WTC11 (cell line): ENCODE measurements around the gene SBF1. TPM values are rescaled to one million over a fixed set of nuclear protein-coding genes. Genes with fewer than 3 reads are reported as not detected.

Experiments
- ATAC-seq: fragments of 200-7000 bp; cut with Tn5 transposase; 2 replicates; pipeline ENCODE4 v1.10.0; 2021; ENCODE audit warnings: mild to moderate bottlenecking, moderate library complexity
- CTCF ChIA-PET: fragments of 300-600 bp; sonication (Branson Sonifier 250); formaldehyde crosslinking; loops from one replicate; lab custom pipeline; 2021; ENCODE audit warnings: antibody characterized with exemption; lab: Charles Lee
- POLR2A ChIA-PET: fragments of 350-600 bp; sonication (Branson Sonifier 250); formaldehyde crosslinking; loops from one replicate; lab custom pipeline; 2021; ENCODE audit warnings: antibody characterized with exemption; lab: Charles Lee
- DNase-seq: peaks from one replicate; pipeline ENCODE4 v3.0.0; 2021; ENCODE audit warnings: low spot score
- H3K27ac Mint-ChIP-seq: 2 replicates; pipeline ENCODE4 v1.8.0; 2021; ENCODE audit warnings: mixed read lengths
- H3K27me3 Mint-ChIP-seq: 2 replicates; pipeline ENCODE4 v1.8.0; 2021; ENCODE audit warnings: low read depth, mild to moderate bottlenecking, moderate library complexity, mixed read lengths
- H3K36me3 Mint-ChIP-seq: 2 replicates; pipeline ENCODE4 v1.8.0; 2021; ENCODE audit warnings: mixed read lengths
- H3K4me1 Mint-ChIP-seq: 2 replicates; pipeline ENCODE4 v1.8.0; 2022; ENCODE audit warnings: mixed read lengths
- H3K4me3 Mint-ChIP-seq: 2 replicates; pipeline ENCODE4 v1.8.0; 2021; ENCODE audit warnings: mild to moderate bottlenecking, moderate library complexity, mixed read lengths
- H3K9me3 Mint-ChIP-seq: 2 replicates; pipeline ENCODE4 v1.8.0; 2021; ENCODE audit warnings: mixed read lengths
- ETV6 ChIP-seq: sonication (generic); formaldehyde crosslinking; IDR thresholded peaks from 2 replicates; pipeline ENCODE4 v1.8.1; 2022; ENCODE audit warnings: mild to moderate bottlenecking, missing genetic modification reagents
- FOXK1 ChIP-seq: sonication (generic); formaldehyde crosslinking; IDR thresholded peaks from 2 replicates; pipeline ENCODE4 v1.8.0; 2022; ENCODE audit warnings: mild to moderate bottlenecking, moderate library complexity, missing genetic modification reagents
- FOXP1 ChIP-seq: sonication (generic); formaldehyde crosslinking; IDR thresholded peaks from 2 replicates; pipeline ENCODE4 v1.8.0; 2022; ENCODE audit warnings: missing genetic modification reagents, mild to moderate bottlenecking, moderate library complexity, borderline replicate concordance
- GRHL2 ChIP-seq: fragments of 250-450 bp; sonication (Bioruptor Pico); IDR thresholded peaks from 2 replicates; pipeline ENCODE4 v1.8.0; 2022; ENCODE audit warnings: mild to moderate bottlenecking, moderate library complexity; ENCODE audit not compliant: insufficient replicate concordance, severe bottlenecking
- GTF2I ChIP-seq: fragments of 250-450 bp; sonication (Bioruptor Pico); conservative IDR thresholded peaks from 2 replicates; pipeline ENCODE4 v1.4.0; 2021; ENCODE audit warnings: mild to moderate bottlenecking
- MYBL2 ChIP-seq: sonication (generic); formaldehyde crosslinking; IDR thresholded peaks from 2 replicates; pipeline ENCODE4 v1.8.1; 2023; ENCODE audit warnings: mild to moderate bottlenecking, moderate library complexity, missing genetic modification reagents
- ZNF138 ChIP-seq: sonication (generic); formaldehyde crosslinking; conservative IDR thresholded peaks from 2 replicates; pipeline ENCODE4 v1.8.1; 2022; ENCODE audit warnings: mild to moderate bottlenecking, moderate library complexity, missing genetic modification reagents
- ZNF317 ChIP-seq: sonication (generic); formaldehyde crosslinking; IDR thresholded peaks from 2 replicates; pipeline ENCODE4 v1.8.1; 2023; ENCODE audit warnings: low read depth, mild to moderate bottlenecking, moderate library complexity, missing genetic modification reagents, borderline replicate concordance
- ZNF396 ChIP-seq: fragments of 250-450 bp; sonication (Bioruptor Pico); IDR thresholded peaks from 2 replicates; pipeline ENCODE4 v1.8.0; 2021; ENCODE audit warnings: mild to moderate bottlenecking, moderate library complexity, borderline replicate concordance
- ZNF423 ChIP-seq: fragments of 250-450 bp; sonication (Bioruptor Pico); IDR thresholded peaks from 2 replicates; pipeline ENCODE4 v2.1.2; 2022; ENCODE audit warnings: mild to moderate bottlenecking, moderate library complexity
- total RNA-seq: library from RNA; stranded (reverse); gene quantifications from 3 replicates; pipeline ENCODE4 v1.2.3, GENCODE V29; 2021
- TF ChIP-seq, protein P1 (sequence below): sonication (generic); formaldehyde crosslinking; IDR thresholded peaks from 2 replicates; pipeline ENCODE4 v1.8.1; 2023; ENCODE audit warnings: mild to moderate bottlenecking, missing genetic modification reagents, borderline replicate concordance
- TF ChIP-seq, protein P2 (sequence below): sonication (generic); formaldehyde crosslinking; IDR thresholded peaks from 2 replicates; pipeline ENCODE4 v1.8.1; 2022; ENCODE audit warnings: low read depth, missing genetic modification reagents, borderline replicate concordance
- TF ChIP-seq, protein P3 (sequence below): sonication (generic); formaldehyde crosslinking; IDR thresholded peaks from 2 replicates; pipeline ENCODE4 v1.8.1; 2022; ENCODE audit warnings: mild to moderate bottlenecking, missing genetic modification reagents, moderate library complexity, borderline replicate concordance
- TF ChIP-seq, protein P4 (sequence below): fragments of 250-450 bp; sonication (Bioruptor Pico); IDR thresholded peaks from 2 replicates; pipeline ENCODE4 v1.9.0; 2021; ENCODE audit warnings: mild to moderate bottlenecking, borderline replicate concordance
- TF ChIP-seq, protein P5 (sequence below): sonication (generic); formaldehyde crosslinking; IDR thresholded peaks from 2 replicates; pipeline ENCODE4 v1.8.0; 2023; ENCODE audit warnings: mild to moderate bottlenecking, missing genetic modification reagents
- TF ChIP-seq, protein P6 (sequence below): sonication (generic); formaldehyde crosslinking; IDR thresholded peaks from 2 replicates; pipeline ENCODE4 v1.8.0; 2022; ENCODE audit warnings: mild to moderate bottlenecking, missing genetic modification reagents

The SBF1 gene
- total RNA-seq, 1 experiment from 2014 or later: 108 TPM

DNA sequence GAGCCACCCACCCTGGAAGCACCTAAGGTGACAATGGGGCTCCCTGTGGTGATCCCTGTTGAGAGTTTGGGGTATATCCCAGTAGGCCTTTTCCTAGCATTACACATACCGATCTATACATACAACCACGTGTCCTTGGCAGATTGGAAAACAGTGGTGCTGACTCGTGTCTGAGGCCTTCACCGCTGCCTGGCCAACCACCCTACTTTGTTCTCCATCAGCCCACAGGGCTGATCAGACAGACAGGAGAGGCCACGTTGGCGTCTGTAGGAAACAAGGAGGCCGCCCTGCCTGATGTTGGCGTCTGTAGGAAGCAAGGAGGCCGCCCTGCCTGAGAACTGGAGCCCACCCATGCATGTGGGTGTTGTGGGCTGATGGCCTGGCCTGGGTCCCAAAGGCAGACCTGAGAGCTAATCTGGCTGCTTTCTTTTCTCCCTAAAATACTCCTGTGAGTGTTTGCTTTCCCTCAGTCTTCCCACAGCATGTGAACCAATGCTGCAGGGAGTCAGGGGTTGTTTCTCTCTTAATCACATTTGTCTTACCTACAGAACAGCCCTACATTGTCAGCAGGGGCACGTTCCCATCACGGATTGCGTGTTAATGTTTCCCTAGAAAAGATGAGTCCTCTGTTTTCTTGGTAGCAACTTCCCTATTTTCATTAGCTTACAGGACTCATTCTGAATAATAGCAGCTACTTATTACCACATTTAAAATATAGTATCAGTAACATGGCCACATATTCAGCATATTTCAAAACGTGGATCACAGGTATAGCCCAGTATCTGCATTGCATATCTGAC is 57.2 kb downstream of the SBF1 start (continued):
- TF ChIP-seq, protein P1, sequence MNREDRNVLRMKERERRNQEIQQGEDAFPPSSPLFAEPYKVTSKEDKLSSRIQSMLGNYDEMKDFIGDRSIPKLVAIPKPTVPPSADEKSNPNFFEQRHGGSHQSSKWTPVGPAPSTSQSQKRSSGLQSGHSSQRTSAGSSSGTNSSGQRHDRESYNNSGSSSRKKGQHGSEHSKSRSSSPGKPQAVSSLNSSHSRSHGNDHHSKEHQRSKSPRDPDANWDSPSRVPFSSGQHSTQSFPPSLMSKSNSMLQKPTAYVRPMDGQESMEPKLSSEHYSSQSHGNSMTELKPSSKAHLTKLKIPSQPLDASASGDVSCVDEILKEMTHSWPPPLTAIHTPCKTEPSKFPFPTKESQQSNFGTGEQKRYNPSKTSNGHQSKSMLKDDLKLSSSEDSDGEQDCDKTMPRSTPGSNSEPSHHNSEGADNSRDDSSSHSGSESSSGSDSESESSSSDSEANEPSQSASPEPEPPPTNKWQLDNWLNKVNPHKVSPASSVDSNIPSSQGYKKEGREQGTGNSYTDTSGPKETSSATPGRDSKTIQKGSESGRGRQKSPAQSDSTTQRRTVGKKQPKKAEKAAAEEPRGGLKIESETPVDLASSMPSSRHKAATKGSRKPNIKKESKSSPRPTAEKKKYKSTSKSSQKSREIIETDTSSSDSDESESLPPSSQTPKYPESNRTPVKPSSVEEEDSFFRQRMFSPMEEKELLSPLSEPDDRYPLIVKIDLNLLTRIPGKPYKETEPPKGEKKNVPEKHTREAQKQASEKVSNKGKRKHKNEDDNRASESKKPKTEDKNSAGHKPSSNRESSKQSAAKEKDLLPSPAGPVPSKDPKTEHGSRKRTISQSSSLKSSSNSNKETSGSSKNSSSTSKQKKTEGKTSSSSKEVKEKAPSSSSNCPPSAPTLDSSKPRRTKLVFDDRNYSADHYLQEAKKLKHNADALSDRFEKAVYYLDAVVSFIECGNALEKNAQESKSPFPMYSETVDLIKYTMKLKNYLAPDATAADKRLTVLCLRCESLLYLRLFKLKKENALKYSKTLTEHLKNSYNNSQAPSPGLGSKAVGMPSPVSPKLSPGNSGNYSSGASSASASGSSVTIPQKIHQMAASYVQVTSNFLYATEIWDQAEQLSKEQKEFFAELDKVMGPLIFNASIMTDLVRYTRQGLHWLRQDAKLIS (CRISPR knock-in tag): no peak
- TF ChIP-seq, all 79 proteins: peak for 0

DNA sequence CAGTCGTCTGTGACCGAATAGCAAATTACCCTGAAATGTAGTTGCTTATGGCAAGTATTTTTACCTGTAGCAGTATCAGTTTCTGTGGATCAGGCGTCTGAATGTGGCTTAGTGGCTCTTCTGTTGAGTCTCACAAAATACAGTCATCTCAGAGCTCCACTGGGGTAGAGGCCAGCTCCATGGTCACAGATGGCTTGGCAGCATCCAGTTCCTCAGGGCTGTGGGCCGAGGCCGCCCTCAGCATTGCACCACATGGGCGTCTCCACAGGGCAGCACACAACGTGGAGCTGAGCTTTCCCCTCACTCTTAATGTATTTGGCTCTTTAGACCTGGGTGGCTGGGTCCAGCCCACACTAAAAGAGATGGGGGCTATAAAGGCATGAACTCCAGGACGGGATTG is 57.8 kb downstream of the SBF1 start:
- Mint-ChIP-seq H3K4me3 (no peak overlapping the region), H3K27ac (no peak overlapping the region), H3K36me3 (peaks cover 32% of the 10 kb centered on the region), H3K9me3 (no peaks in the 10 kb centered on the region), H3K27me3 (no peaks in the 10 kb centered on the region), H3K4me1 (no peaks in the 10 kb centered on the region)
- CTCF ChIA-PET: no interaction called here
- ATAC-seq (no peak), DNase-seq (no peak)
- POLR2A ChIA-PET: no interaction called here
- TF ChIP-seq, protein P2, sequence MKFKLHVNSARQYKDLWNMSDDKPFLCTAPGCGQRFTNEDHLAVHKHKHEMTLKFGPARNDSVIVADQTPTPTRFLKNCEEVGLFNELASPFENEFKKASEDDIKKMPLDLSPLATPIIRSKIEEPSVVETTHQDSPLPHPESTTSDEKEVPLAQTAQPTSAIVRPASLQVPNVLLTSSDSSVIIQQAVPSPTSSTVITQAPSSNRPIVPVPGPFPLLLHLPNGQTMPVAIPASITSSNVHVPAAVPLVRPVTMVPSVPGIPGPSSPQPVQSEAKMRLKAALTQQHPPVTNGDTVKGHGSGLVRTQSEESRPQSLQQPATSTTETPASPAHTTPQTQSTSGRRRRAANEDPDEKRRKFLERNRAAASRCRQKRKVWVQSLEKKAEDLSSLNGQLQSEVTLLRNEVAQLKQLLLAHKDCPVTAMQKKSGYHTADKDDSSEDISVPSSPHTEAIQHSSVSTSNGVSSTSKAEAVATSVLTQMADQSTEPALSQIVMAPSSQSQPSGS (CRISPR knock-in tag): no peak
- TF ChIP-seq MYBL2 (CRISPR knock-in tag) (no peak), ETV6 (no peak), FOXP1 (no peak), FOXK1 (CRISPR knock-in tag) (no peak), GRHL2 (CRISPR knock-in tag) (no peak), ZNF317 (CRISPR knock-in tag) (no peak)
- TF ChIP-seq, protein P3, sequence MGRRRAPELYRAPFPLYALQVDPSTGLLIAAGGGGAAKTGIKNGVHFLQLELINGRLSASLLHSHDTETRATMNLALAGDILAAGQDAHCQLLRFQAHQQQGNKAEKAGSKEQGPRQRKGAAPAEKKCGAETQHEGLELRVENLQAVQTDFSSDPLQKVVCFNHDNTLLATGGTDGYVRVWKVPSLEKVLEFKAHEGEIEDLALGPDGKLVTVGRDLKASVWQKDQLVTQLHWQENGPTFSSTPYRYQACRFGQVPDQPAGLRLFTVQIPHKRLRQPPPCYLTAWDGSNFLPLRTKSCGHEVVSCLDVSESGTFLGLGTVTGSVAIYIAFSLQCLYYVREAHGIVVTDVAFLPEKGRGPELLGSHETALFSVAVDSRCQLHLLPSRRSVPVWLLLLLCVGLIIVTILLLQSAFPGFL (CRISPR knock-in tag): no peak
- TF ChIP-seq, protein P4, sequence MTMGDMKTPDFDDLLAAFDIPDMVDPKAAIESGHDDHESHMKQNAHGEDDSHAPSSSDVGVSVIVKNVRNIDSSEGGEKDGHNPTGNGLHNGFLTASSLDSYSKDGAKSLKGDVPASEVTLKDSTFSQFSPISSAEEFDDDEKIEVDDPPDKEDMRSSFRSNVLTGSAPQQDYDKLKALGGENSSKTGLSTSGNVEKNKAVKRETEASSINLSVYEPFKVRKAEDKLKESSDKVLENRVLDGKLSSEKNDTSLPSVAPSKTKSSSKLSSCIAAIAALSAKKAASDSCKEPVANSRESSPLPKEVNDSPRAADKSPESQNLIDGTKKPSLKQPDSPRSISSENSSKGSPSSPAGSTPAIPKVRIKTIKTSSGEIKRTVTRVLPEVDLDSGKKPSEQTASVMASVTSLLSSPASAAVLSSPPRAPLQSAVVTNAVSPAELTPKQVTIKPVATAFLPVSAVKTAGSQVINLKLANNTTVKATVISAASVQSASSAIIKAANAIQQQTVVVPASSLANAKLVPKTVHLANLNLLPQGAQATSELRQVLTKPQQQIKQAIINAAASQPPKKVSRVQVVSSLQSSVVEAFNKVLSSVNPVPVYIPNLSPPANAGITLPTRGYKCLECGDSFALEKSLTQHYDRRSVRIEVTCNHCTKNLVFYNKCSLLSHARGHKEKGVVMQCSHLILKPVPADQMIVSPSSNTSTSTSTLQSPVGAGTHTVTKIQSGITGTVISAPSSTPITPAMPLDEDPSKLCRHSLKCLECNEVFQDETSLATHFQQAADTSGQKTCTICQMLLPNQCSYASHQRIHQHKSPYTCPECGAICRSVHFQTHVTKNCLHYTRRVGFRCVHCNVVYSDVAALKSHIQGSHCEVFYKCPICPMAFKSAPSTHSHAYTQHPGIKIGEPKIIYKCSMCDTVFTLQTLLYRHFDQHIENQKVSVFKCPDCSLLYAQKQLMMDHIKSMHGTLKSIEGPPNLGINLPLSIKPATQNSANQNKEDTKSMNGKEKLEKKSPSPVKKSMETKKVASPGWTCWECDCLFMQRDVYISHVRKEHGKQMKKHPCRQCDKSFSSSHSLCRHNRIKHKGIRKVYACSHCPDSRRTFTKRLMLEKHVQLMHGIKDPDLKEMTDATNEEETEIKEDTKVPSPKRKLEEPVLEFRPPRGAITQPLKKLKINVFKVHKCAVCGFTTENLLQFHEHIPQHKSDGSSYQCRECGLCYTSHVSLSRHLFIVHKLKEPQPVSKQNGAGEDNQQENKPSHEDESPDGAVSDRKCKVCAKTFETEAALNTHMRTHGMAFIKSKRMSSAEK (CRISPR knock-in tag): no peak

DNA sequence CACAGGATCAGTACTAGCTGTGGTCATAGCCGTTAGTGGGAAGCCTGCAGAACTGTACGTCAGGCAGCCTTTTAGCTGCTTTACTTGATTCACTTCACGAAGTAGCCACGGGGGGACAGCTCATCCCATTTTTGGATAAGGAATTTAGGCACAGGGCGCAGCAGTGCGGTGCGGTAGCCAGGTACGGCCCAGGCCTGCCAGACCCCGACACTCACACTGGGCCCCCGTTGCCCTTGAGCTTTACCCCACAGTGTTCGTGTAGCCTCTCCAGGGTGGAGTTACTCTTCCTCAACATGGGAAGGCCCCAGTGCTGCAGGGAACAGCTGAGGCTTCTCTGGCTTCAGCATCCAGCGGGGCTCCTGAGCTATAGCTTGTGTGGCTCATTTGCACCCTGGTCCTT is 59.4 kb downstream of the SBF1 start:
- Mint-ChIP-seq H3K27me3 (no peaks in the 10 kb centered on the region), H3K4me3 (no peak overlapping the region), H3K36me3 (peaks cover 32% of the 10 kb centered on the region), H3K9me3 (no peaks in the 10 kb centered on the region), H3K27ac (no peak overlapping the region), H3K4me1 (no peaks in the 10 kb centered on the region)
- ChIA-PET CTCF (interaction anchor here (1.4 kb wide), 1 partner anchor 16 kb away, joined by 3 read pairs; no protein-coding TSS in a partner anchor), POLR2A (no interaction called here)
- no peak for ATAC-seq
- no peak for DNase-seq
- TF ChIP-seq GTF2I (no peak), GRHL2 (CRISPR knock-in tag) (no peak), ZNF396 (no peak), ZNF138 (CRISPR knock-in tag) (no peak), ZNF423 (CRISPR knock-in tag) (no peak)
- TF ChIP-seq, protein P3 (CRISPR knock-in tag): no peak
- TF ChIP-seq, protein P5, sequence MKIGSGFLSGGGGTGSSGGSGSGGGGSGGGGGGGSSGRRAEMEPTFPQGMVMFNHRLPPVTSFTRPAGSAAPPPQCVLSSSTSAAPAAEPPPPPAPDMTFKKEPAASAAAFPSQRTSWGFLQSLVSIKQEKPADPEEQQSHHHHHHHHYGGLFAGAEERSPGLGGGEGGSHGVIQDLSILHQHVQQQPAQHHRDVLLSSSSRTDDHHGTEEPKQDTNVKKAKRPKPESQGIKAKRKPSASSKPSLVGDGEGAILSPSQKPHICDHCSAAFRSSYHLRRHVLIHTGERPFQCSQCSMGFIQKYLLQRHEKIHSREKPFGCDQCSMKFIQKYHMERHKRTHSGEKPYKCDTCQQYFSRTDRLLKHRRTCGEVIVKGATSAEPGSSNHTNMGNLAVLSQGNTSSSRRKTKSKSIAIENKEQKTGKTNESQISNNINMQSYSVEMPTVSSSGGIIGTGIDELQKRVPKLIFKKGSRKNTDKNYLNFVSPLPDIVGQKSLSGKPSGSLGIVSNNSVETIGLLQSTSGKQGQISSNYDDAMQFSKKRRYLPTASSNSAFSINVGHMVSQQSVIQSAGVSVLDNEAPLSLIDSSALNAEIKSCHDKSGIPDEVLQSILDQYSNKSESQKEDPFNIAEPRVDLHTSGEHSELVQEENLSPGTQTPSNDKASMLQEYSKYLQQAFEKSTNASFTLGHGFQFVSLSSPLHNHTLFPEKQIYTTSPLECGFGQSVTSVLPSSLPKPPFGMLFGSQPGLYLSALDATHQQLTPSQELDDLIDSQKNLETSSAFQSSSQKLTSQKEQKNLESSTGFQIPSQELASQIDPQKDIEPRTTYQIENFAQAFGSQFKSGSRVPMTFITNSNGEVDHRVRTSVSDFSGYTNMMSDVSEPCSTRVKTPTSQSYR: no peak
- TF ChIP-seq, protein P6, sequence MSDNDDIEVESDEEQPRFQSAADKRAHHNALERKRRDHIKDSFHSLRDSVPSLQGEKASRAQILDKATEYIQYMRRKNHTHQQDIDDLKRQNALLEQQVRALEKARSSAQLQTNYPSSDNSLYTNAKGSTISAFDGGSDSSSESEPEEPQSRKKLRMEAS (CRISPR knock-in tag): no peak
